ENCODE results near the gene LHFPL5. TPM values are rescaled to one million over a fixed set of nuclear protein-coding genes. Genes with fewer than 3 reads are reported as not detected.

LHFPL5 gene
- total and polyA plus RNA-seq, 2 of the 8 experiments (the other 6 are each of a cell fraction or from before 2014, with no cell fraction given): 0.03 TPM; not detected in 1

DNA sequence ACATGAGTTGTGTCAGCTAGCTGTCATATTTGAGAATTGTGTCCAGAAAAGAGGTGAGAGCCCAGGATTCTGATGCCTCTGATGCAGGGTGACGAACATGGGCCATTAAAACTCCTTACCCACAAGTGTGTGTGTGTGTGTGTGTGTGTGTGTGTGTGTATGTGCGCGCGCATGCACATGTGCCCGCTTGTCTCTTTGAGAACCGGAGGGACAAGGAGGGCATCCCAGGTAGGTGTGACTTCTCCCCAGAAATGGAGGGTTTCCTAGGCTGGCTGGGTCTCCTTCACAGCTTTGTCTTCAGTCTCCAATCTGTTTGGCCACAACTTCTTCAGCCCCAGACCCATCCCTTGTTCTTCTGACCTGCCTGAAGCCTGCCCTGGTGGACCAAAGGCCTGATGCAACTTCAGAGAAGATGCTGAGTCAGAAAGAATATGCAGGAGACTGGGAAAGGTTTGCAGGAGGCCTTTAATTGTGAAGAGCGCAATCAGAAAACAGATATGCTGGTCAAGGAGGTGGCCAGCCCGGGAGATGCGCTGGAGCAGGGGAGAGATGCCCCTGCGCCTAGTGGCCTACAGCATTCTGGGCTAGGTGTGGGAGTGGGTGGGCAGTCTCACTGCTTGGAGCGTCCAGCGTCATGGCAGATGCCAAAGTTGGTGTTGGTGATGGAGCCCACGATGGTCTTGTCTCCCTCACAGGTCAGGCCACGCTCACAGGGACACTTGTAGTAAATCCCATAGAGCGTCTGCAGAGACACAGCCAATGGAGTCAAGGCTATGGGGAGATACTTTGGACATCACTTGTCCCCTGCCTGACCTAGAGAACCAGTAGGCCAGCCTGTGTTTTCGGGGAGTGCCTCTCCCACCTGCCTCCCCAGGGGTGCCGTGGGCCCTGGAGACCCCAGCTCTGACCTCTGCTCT lies 10.4 kb upstream of the LHFPL5 start:
- no peak overlapping the region; the same call in 1 of the 2 replicates for H3K18ac ChIP-seq (ENCODE audit: extremely low read depth, low read length)
- H2BK5ac ChIP-seq (ENCODE audit: low read depth, low read length): no peak overlapping the region
- FAIRE-seq (no peak), DNase-seq (ENCODE audit: low read depth in 1 of 2, low spot score in 2 of 2) (no peak)
- H3K56ac ChIP-seq (replicated peaks; ENCODE audit: insufficient read length, low read depth, low read length): no peak overlapping the region
- H4K91ac ChIP-seq (replicated peaks; ENCODE audit: insufficient read length, low read length): no peak overlapping the region
- H3K79me1 ChIP-seq (ENCODE audit: low read depth, low read length): no peaks in the 10 kb centered on the region
- WGBS, 2 experiments (ENCODE audit: extremely low coverage in 1 of 2, insufficient coverage in 1 of 2, insufficient read length in 1 of 2, insufficient replicate concordance in 2 of 2, low coverage in 1 of 2, low lambda C conversion rate in 2 of 2, missing lambda C conversion rate in 1 of 2): 93% methylated on average over 17 of the region's 17 CpGs; no CpG with 5 or more reads in 1 of the 2 experiments
- no peak overlapping the region for H3K4me2 ChIP-seq (ENCODE audit: insufficient read depth in 1 of 2, low read depth in 2 of 2, low read length in 2 of 2)
- H3K36me3 ChIP-seq (ENCODE audit: control insufficient read depth in 2 of 4, insufficient read depth in 4 of 4, low read length in 3 of 4): no peaks in the 10 kb centered on the region
- no peak overlapping the region for H2AK5ac ChIP-seq (ENCODE audit: low read depth, low read length)
- H3K27ac ChIP-seq (ENCODE audit: low read depth, low read length): no peak overlapping the region
- H2BK20ac ChIP-seq (ENCODE audit: low read length): no peak overlapping the region
- no peak overlapping the region for H3K23ac ChIP-seq (ENCODE audit: insufficient read length)
- no peak overlapping the region for H3K4me3 ChIP-seq (ENCODE audit: extremely low read depth in 1 of 4, insufficient read depth in 2 of 4, low read depth in 3 of 4, low read length in 4 of 4)
- H3K9ac ChIP-seq (replicated peaks in 1 of 4; ENCODE audit: extremely low read depth in 1 of 4, low read depth in 3 of 4, low read length in 3 of 4): no peak overlapping the region
- no peak overlapping the region for H3K14ac ChIP-seq (ENCODE audit: insufficient read length)
- no peaks in the 10 kb centered on the region for H3K27me3 ChIP-seq (replicated peaks in 1 of 4; ENCODE audit: control insufficient read depth in 3 of 4, extremely low read depth in 1 of 4, insufficient read depth in 3 of 4, low read length in 3 of 4)
- POLR2A ChIA-PET (ENCODE audit: partially characterized antibody): interaction anchor here (1.0 kb wide), 1 partner anchor 31 kb away, joined by 3 read pairs; no protein-coding TSS in a partner anchor
- H4K5ac ChIP-seq (ENCODE audit: insufficient read length, low read depth, low read length): no peak overlapping the region
- H3K4ac ChIP-seq (replicated peaks; ENCODE audit: insufficient read length, low read depth, low read length): no peak overlapping the region
- no peaks in the 10 kb centered on the region for H3K23me2 ChIP-seq (ENCODE audit: low read depth, low read length)
- H3K79me2 ChIP-seq (ENCODE audit: control insufficient read depth in 1 of 2, insufficient read depth in 2 of 2, low read length in 2 of 2): no peaks in the 10 kb centered on the region
- peaks cover 0 to 7% (median 5%) of the 10 kb centered on the region in 4 experiments; a peak in 4 of 7 replicates for H3K4me1 ChIP-seq (replicated peaks in 1 of 4; ENCODE audit: control insufficient read depth in 3 of 4, insufficient read depth in 4 of 4, low read length in 3 of 4)
- H4K8ac ChIP-seq (ENCODE audit: extremely low read depth, insufficient read depth, low read length): no peak overlapping the region; the same call in 1 of the 2 replicates
- no peak overlapping the region for H2AFZ ChIP-seq (ENCODE audit: low read length)
- no peaks in the 10 kb centered on the region for H4K20me1 ChIP-seq (replicated peaks in 1 of 2; ENCODE audit: control insufficient read depth in 1 of 2, insufficient read depth in 2 of 2, low read length in 2 of 2)
- CTCF ChIA-PET (ENCODE audit: partially characterized antibody): interaction anchor here (1.4 to 1.5 kb wide), 2 partner anchors 9 to 12 kb away, joined by 4 read pairs; no protein-coding TSS in a partner anchor
- no peak overlapping the region for H2BK120ac ChIP-seq (replicated peaks; ENCODE audit: low read depth, low read length)
- H2BK12ac ChIP-seq (ENCODE audit: low read depth, low read length): peak overlapping the region; percentile 13; the same call in 1 of the 2 replicates
- 0 out of 2 replicates have a peak overlapping the region, but pooled peaks have one; percentile 1 for H2BK15ac ChIP-seq (ENCODE audit: low read length)
- no peaks in the 10 kb centered on the region for H3K9me3 ChIP-seq (ENCODE audit: insufficient read depth in 2 of 2, low read depth in 1 of 2, low read length in 1 of 2)
- TF ChIP-seq CREB1 (IDR thresholded peaks at IDR 0.05) (no peak), NRF1 (IDR thresholded peaks at IDR 0.05; ENCODE audit: low read depth, low read length) (no peak), SP4 (IDR thresholded peaks at IDR 0.05; ENCODE audit: low read length) (no peak), RNF2 (IDR thresholded peaks at IDR 0.05; ENCODE audit: borderline replicate concordance, low read depth, low read length, missing control alignments, poor library complexity, severe bottlenecking) (no peak), POU5F1 (IDR thresholded peaks at IDR 0.05; ENCODE audit: low read depth, low read length) (no peak), EP300 (IDR thresholded peaks at IDR 0.05; ENCODE audit: borderline replicate concordance in 1 of 2, low read depth in 2 of 2, low read length in 2 of 2) (no peak), RAD21 (IDR thresholded peaks at IDR 0.05 in 1 of 2, conservative IDR thresholded peaks at IDR 0.05 in 1 of 2; ENCODE audit: low read depth in 2 of 2, low read length in 2 of 2) (no peak)
- TF ChIP-seq, protein P1, sequence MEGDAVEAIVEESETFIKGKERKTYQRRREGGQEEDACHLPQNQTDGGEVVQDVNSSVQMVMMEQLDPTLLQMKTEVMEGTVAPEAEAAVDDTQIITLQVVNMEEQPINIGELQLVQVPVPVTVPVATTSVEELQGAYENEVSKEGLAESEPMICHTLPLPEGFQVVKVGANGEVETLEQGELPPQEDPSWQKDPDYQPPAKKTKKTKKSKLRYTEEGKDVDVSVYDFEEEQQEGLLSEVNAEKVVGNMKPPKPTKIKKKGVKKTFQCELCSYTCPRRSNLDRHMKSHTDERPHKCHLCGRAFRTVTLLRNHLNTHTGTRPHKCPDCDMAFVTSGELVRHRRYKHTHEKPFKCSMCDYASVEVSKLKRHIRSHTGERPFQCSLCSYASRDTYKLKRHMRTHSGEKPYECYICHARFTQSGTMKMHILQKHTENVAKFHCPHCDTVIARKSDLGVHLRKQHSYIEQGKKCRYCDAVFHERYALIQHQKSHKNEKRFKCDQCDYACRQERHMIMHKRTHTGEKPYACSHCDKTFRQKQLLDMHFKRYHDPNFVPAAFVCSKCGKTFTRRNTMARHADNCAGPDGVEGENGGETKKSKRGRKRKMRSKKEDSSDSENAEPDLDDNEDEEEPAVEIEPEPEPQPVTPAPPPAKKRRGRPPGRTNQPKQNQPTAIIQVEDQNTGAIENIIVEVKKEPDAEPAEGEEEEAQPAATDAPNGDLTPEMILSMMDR (IDR thresholded peaks at IDR 0.05; ENCODE audit: control extremely low read depth in 1 of 3, insufficient read depth in 1 of 3, low read depth in 1 of 3, low read length in 3 of 3): no peak

Measured in H1 (cell line).